Transverse colon (tissue), 4 donors: Measurements from ENCODE around the gene GNA12.

Experiments used
- EP300 ChIP-seq: sonication (generic); formaldehyde crosslinking; IDR thresholded peaks from one replicate; pipeline ENCODE4 v1.6.1; 2017; ENCODE audit warnings: antibody characterized with exemption, low read depth
- POLR2A ChIP-seq: fragments of 450-650 bp; IDR thresholded peaks from one replicate; pipeline ENCODE4 v1.6.1; 2016; ENCODE audit warnings: antibody characterized with exemption, mild to moderate bottlenecking, moderate library complexity
- POLR2AphosphoS5 ChIP-seq, 3 donors: sonication (generic); formaldehyde crosslinking; IDR thresholded peaks; one replicate each; pipeline ENCODE4 v1.6.1; 2016; ENCODE audit warnings: antibody characterized with exemption in 3 of 3
- TF ChIP-seq, protein P1 (sequence below), 5 experiments: fragments of 200-600 bp in 3 of 5; fragments of 450-650 bp in 2 of 5; sonication (generic) in 3 of 5; IDR thresholded peaks; 1 replicate in 2 of 5; 2 replicates in 3 of 5; pipeline ENCODE4 v1.5.1; 2016 to 2017; ENCODE audit warnings: antibody characterized with exemption in 5 of 5, inconsistent platforms in 3 of 5, mild to moderate bottlenecking in 2 of 5, moderate library complexity in 1 of 5

DNA sequence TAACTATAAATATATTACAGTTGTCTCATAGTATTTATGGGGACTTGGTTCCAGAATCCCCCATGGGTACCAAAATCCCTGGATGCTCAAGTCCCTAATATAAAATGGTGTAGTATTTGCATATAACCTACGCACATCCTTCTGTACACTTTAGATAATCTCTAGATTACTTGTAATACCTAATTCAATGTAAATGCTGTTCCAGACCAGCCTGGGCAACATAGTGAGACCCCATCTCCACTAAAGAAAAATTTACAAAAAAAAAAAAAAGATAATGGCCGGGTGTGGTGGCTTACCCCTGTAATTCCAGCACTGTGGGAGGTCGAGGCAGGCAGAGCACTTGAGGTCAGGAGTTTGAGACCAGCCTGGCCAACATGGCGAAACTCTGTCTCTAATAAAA, 17.4 kb upstream of the GNA12 start:
- TF ChIP-seq, protein P1, sequence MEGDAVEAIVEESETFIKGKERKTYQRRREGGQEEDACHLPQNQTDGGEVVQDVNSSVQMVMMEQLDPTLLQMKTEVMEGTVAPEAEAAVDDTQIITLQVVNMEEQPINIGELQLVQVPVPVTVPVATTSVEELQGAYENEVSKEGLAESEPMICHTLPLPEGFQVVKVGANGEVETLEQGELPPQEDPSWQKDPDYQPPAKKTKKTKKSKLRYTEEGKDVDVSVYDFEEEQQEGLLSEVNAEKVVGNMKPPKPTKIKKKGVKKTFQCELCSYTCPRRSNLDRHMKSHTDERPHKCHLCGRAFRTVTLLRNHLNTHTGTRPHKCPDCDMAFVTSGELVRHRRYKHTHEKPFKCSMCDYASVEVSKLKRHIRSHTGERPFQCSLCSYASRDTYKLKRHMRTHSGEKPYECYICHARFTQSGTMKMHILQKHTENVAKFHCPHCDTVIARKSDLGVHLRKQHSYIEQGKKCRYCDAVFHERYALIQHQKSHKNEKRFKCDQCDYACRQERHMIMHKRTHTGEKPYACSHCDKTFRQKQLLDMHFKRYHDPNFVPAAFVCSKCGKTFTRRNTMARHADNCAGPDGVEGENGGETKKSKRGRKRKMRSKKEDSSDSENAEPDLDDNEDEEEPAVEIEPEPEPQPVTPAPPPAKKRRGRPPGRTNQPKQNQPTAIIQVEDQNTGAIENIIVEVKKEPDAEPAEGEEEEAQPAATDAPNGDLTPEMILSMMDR (IDR thresholded peaks at IDR 0.05), result no peak
- no peak for TF ChIP-seq POLR2AphosphoS5 (IDR thresholded peaks at IDR 0.05)
- TF ChIP-seq POLR2A, result no peak
- no peak for TF ChIP-seq EP300
